ENCODE measurements around the gene TSHZ2. TPM values are rescaled to one million over a fixed set of nuclear protein-coding genes. Genes with fewer than 3 reads are reported as not detected.
A peak's percentile ranks its signal among the peaks of the same experiment; 100 is the strongest.

TSHZ2 gene
- total and polyA plus RNA-seq, 2 experiments from 2014 or later = 10.4 to 32.0 TPM

DNA sequence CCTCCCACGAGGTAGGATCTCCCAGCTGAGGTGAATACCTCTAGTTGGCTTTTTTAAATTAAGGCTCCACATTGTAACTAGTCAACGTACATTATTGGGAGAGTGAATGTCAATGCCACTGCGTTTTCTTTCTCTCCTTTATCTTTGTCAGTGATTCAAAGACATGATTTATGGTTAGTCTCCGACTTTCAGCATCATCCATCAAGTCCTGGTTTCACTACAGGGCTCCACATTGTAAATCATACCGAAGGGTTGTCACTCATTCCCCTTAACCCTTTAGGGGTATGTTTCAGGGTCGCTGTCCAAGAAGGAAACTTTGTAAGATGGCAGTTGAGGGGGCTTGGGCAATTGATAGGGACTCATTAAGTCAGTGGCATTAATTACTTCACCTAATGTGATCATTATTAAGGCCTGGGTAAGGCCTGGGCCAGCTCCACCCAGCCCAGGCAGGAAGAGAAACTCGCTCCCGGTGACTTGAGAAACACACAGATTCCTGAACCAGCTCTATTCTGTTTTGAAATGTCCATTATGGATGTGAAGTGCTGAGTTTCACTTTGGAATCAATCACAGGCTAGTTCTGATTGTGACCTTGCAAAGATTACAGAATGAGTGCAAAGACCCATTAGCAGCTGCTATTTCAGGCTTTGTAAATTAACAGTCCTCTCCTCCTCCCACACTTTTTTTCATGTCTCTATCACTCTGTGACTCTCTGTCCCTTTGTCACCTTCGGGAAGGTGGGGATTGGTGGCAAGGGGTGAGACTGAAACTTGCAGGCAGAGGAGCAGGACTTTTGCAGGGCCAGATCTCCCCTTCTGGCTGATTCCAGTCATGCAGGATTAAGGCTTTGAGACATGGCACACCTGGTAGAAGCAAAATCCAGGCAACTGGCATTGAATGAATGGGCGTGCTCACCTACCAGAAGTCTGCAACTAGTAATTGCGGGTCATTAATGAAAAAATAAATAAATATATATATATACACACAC is 222.4 kb downstream of the TSHZ2 start:
- no peak overlapping the region for H3K27ac ChIP-seq
- peak in 1 of 2 donors; percentile 7 for DNase-seq (ENCODE audit: low read depth in 1 of 2, low spot score in 1 of 2)

DNA sequence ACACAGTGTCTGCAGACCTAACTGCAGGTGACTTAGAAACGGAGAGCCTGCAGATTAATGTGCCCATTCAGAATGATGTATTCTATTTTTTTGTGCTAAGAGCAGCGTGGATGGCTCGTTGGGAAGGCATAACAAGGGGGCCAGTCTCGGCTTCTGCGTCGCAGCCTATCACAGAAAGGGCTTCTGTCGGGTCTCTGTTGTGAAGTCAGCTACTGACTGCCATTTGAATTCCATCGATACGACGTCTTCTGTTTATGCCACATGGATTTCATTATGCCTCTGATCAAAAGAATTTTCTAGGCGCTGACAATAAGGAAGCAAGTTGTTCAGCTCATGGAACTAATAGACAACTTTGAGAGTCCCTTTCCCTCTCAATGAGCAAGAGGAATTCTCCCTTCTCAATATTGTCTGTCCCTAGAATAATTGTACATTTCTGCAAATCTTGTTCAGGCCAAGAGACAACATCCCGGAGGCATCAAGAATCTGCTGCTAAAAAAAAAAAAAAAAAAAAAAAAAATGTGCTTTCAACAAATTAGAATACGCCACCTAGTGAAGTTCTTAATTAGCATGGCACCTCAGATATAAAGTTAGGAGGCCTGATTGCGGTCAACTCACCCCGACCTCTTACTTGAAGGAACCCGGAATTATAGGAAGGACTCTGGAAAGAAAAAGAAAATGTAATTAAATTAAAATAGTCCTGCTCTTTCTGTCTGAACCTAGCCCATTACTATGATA is 223.9 kb downstream of the TSHZ2 start:
- TF ChIP-seq, protein P1, sequence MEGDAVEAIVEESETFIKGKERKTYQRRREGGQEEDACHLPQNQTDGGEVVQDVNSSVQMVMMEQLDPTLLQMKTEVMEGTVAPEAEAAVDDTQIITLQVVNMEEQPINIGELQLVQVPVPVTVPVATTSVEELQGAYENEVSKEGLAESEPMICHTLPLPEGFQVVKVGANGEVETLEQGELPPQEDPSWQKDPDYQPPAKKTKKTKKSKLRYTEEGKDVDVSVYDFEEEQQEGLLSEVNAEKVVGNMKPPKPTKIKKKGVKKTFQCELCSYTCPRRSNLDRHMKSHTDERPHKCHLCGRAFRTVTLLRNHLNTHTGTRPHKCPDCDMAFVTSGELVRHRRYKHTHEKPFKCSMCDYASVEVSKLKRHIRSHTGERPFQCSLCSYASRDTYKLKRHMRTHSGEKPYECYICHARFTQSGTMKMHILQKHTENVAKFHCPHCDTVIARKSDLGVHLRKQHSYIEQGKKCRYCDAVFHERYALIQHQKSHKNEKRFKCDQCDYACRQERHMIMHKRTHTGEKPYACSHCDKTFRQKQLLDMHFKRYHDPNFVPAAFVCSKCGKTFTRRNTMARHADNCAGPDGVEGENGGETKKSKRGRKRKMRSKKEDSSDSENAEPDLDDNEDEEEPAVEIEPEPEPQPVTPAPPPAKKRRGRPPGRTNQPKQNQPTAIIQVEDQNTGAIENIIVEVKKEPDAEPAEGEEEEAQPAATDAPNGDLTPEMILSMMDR (IDR thresholded peaks at IDR 0.05; ENCODE audit: low read depth, low read length) = peak; percentile 2
- Histone ChIP-seq H3K36me3 (no peaks in the 10 kb centered on the region), H3K4me1 (ENCODE audit: low read depth) (peaks cover 14% of the 10 kb centered on the region), H3K27me3 (no peaks in the 10 kb centered on the region), H3K4me3 (no peak overlapping the region), H3K27ac (no peak overlapping the region), H3K9me3 (ENCODE audit: low read depth) (no peaks in the 10 kb centered on the region)
- no peak for DNase-seq (ENCODE audit: low read depth in 1 of 2, low spot score in 1 of 2)

More for the DNA sequence above, 222.4 kb downstream of the TSHZ2 start:
- Histone ChIP-seq H3K4me1 (ENCODE audit: low read depth) (peaks cover 14% of the 10 kb centered on the region), H3K9me3 (ENCODE audit: low read depth) (no peaks in the 10 kb centered on the region), H3K4me3 (no peak overlapping the region), H3K27me3 (no peaks in the 10 kb centered on the region), H3K36me3 (no peaks in the 10 kb centered on the region)
- TF ChIP-seq, protein P1 (IDR thresholded peaks at IDR 0.05; ENCODE audit: low read depth, low read length) = no peak

DNA sequence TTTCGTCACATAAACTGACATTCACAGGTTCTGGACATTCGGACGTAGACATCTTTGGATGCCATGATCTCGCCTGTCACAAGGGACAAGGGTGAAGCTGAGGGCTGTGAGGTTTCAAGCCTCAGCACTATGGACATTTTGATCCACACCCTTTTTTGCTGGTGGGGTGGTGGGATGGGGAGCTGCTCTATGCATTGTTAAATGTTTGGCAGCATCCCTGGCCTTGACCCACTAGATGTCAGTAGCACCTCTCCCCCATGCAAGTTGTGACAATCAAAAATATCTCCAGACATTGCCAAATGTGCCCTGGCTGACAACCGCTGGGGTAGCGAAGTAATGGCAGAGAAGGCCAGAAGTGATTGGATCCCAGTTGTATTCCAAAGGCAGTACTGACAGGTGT is 229.4 kb downstream of the TSHZ2 start:
- Histone ChIP-seq H3K9me3 (ENCODE audit: low read depth) (no peaks in the 10 kb centered on the region), H3K36me3 (no peaks in the 10 kb centered on the region), H3K4me1 (ENCODE audit: low read depth) (no peaks in the 10 kb centered on the region), H3K27me3 (no peaks in the 10 kb centered on the region), H3K4me3 (no peak overlapping the region), H3K27ac (no peak overlapping the region)
- DNase-seq (ENCODE audit: low read depth in 1 of 2, low spot score in 1 of 2) = no peak
- TF ChIP-seq, protein P1 (IDR thresholded peaks at IDR 0.05; ENCODE audit: low read depth, low read length) = no peak

DNA sequence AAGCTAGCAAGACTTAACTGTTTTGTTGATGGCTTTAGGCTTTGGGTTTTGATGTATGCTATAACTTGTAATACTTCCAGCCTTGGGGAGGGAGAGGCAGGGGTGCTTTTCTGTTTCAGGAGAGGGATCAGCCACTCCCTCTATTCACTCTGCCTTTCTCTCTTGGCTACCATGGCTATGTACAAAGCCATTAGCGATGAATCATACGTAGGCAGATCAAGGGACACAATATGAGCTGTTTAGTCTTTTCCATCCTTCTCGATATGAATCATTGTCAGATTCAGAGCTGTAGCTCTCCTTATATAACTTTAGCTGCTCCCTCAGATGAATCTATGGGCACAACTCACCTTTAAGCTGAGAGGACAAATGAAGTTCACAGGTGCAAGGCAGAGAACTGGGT is 230.6 kb downstream of the TSHZ2 start:
- Histone ChIP-seq H3K36me3 (no peaks in the 10 kb centered on the region), H3K9me3 (ENCODE audit: low read depth) (no peaks in the 10 kb centered on the region), H3K27me3 (no peaks in the 10 kb centered on the region), H3K4me1 (ENCODE audit: low read depth) (no peaks in the 10 kb centered on the region), H3K27ac (no peak overlapping the region), H3K4me3 (no peak overlapping the region)
- DNase-seq (ENCODE audit: low read depth in 1 of 2, low spot score in 1 of 2) = no peak
- TF ChIP-seq, protein P1 (IDR thresholded peaks at IDR 0.05; ENCODE audit: low read depth, low read length) = no peak

DNA sequence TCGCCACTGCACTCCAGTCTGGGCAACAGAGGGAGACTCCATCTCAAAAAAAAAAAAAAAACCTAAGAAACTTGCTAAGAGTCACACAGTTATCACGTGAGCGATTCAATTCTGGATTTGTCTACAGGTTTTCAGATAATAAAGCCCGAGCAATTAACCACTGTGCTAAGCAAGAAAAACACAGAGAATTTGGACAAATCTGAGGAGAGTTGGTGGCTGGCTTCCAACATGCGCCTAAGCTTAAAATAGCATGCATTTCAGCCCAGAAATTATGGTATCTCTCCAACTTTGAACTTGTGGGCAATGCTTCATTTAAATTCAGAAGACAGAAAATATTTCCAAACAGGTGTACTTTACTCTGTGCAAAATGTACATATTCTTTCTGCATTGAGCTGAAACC is 232.9 kb downstream of the TSHZ2 start:
- Histone ChIP-seq H3K4me3 (no peak overlapping the region), H3K4me1 (ENCODE audit: low read depth) (no peaks in the 10 kb centered on the region), H3K36me3 (no peaks in the 10 kb centered on the region), H3K27ac (no peak overlapping the region), H3K27me3 (no peaks in the 10 kb centered on the region), H3K9me3 (ENCODE audit: low read depth) (no peaks in the 10 kb centered on the region)
- TF ChIP-seq, protein P1 (IDR thresholded peaks at IDR 0.05; ENCODE audit: low read depth, low read length) = no peak
- no peak for DNase-seq (ENCODE audit: low read depth in 1 of 2, low spot score in 1 of 2)

All from cardiac muscle cell (in vitro differentiated cells and primary cell).